ENCODE results near the gene PALLD.

Gene PALLD

DNA sequence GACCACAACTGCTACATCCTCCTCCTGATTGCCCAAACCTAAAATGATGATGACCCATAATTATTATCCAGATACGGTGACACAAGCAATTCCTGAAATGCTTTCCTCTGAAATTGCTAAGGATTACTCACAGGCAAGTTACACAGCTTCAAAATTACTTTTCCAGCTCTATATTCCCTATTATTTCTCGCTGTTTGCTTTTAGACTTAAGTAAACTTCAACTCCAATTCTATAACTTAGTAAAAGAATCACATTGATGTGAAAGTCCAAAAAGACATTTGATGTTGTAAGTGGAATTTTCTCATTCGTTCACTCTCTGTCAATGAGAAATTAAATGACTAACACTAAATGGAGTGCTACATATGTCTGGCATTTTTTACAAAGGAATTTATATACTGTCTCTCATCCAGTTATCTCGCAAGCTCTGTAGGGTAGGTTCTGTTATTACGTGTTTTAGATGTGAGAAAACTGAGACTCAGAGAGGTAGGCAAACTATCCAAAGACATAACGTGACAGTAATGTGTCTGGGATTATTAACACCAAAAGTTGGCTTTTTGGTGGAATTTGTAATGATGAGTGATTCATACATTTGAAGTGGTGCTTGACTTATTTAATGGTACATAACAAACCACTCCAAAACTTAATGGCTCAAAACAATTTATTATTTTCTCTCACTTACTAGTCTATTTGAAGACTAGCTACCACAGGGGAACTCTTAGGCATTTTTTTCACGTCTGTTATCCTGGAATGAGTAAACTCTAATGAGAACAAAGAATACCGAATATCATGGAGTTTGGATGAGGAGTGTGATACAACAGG, 31.5 kb downstream of the PALLD start:
- no peak for DNase-seq

DNA sequence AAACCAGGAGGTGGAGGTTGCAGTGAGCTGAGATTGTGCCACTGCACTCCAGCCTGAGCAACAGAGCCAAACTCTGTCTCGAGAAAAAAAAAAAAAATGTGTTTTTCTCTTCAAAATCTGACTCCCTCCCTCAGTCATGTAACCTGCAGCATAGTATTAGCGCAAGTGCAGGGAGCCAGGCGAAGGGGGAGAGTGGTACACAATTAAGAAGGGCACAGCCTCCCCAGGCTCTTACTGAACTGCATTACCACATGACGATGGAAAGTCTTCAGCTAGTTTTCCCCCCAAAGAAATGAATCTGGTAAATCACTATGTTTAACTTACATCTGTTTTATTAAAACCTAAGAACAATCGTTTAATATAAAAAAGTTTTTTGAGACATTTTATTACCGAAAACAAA, 32.4 kb downstream of the PALLD start:
- DNase-seq = no peak

DNA sequence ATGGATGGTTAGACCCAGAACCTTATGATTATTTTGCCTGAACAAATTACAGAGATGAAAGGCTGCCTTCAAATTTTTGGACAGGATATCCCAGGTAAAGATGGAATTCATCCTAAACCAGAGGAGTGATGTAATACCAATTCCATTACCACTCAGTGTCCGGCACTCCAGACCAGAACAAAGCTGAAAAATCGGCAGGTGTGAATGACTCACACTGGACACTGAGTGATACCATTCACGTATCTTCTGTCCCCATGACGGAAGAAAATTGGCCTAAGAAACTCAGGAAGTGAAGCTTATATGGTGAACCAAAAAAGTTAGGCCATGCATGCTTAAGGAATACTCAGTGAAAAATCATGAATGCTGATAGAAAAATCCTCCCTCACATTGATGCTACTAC, 34.5 kb downstream of the PALLD start:
- no peak for DNase-seq

DNA sequence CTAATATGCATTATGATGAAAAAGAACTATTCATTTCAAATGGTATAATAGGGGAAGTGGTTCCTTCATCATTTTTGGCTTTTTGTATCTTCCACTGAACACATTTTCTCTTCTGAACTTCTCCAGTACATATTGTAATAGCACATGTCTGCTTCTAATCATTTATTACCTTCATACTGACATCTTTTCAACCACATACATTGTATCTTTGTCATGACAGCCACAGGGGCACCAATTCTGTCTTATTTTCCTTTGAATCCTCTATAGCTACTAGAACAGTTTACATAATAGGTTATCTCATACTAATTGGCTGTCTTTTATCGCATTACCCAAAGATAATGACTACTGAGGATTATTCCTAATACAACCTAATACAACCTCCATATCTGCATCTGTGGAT, 37.7 kb downstream of the PALLD start:
- no peak for DNase-seq

DNA sequence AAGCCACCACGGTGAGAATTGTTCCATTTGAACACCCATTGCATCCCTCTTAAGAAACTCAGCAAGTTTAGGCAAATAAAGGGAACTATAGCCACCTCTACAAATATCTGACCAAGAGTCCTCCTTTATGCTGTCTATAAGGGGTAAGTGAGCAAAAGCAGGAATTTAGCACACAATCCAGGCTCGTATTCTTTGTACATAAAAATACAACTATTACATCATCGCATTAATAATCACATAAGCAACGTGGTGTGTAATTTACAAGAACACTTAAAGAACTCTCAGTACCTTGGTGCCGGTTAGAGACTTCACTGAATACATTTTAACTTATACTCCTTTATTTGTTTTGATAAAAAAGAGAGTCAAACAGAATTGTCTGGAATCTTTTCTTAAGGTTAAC, 38.8 kb downstream of the PALLD start:
- no peak for DNase-seq

DNA sequence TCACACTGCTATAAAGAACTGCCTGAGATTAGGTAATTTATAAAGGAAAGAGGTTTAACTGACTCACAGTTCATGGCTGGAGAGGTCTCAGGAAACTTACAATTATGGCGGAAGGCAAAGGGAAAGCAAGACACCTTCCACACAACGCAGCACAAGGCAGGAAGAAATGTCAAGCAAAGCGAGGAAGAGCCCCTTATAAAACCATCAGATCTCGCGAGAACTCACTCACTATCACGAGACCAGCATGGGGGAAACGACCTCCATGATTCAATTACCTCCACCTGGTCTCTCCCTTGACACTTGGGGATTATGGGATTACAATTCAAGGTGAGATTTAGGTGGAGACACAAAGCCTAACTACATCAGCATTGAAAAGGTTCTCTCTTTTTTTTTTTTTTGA, 39.6 kb downstream of the PALLD start:
- no peak for DNase-seq

DNA sequence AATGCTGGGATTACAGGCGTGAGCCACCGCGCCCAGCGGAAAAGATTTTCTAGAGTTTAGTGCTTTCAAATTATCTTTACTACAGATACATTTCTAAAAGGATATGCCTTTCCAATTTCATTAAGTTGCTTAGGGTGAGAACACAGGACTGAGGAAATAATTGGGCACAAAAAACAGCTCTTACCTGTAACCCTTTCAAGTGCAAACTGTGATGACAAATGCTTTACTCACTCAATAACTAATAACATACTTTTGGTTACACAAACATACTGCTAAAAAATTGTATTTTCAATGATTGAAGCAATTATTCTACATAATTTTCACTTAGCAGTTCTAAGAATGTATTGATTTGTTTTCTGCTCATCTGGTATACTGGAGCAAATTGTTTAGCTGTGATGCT, 40.2 kb downstream of the PALLD start:
- DNase-seq = no peak

DNA sequence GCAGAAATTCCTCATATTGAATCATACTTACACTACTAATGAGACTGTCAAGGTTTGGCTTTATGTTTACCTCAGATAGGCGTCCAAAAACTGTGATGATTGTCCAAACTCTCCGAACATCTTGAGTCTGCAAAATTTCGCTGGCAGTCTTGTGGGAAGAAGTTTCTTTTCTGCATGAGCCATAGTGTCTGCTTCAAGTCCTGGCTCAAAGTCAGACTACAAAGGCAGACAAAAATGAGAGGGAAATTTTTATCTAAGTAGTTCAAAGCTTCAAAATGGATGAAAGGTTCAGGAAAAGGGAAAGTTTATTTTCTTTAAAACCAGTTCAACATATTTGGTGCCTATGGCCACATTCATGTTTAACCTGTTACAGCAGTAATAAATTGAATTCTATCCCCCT, 40.7 kb downstream of the PALLD start:
- no peak for DNase-seq

DNA sequence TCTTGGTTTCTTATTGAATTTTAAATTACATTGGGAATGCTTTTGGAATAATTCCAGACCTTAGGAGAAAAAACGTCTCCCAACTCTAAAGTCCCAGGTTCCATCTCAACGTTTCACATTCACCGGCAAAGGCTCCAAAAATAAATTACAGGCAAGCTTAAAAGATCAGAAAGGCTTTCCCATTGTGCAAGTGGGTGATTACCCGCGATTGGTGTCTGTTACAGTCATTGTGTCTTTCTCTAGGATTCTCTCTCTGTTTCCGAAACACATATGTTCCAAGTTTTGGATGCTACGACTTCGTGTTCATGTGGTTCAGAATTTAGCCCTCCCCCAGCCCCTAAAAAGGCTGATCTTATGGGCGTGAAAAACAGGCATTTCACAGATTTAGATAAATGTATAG, 41.8 kb downstream of the PALLD start:
- no peak for DNase-seq

DNA sequence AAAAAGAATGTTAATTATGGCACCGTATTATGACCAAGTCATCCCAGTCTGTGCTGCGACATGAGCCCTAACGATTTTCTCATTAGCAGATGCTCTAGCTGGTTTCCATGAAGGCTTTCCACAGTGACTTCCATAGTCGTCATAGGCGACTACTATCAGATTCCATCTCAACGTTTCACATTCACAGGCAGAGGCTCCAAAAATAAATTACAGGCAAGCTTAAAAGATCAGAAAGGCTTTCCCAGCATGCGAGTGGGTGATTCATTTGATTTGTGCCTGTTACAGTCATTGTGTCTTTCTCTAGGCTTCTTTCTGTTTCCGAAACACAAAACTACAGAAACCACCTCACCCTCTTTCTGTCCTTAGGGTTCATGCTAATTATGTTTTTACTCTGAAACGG, 43.2 kb downstream of the PALLD start:
- DNase-seq = no peak

DNA sequence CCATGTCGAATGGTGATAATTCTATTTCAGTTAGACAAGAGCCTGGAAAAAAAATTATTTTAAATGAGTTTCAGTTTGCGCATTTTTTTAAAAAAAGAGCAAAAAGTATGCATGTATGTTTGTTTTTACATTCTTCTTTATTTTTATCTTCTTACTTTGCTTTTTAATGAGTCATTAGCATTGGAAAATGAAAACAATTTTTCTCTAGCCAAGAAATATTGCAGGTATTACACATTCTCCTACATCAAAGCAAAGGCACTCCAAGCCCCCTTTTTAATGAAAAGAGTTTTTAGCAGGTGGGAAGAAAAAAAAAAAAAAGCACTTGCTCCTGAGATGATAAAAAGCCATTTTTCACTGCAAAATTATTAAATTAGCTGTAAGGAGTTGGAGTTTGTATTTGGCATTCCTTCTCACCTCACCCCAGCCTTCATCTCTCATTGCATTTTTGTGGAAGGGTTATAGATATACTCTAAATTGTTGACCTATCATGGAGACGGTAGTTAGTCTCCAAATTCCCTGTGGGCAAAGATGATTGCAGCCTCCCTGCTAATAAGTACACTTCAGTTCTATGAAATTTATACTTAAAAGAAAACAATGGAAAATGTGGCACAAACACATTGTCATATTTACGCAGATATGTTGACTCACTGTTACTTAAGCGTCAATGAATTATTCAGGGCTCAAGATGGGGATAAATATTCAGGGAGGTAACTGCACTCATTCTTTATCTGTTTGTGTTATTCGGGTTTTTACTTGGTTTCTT, 43.8 kb downstream of the PALLD start:
- no peak for DNase-seq

DNA sequence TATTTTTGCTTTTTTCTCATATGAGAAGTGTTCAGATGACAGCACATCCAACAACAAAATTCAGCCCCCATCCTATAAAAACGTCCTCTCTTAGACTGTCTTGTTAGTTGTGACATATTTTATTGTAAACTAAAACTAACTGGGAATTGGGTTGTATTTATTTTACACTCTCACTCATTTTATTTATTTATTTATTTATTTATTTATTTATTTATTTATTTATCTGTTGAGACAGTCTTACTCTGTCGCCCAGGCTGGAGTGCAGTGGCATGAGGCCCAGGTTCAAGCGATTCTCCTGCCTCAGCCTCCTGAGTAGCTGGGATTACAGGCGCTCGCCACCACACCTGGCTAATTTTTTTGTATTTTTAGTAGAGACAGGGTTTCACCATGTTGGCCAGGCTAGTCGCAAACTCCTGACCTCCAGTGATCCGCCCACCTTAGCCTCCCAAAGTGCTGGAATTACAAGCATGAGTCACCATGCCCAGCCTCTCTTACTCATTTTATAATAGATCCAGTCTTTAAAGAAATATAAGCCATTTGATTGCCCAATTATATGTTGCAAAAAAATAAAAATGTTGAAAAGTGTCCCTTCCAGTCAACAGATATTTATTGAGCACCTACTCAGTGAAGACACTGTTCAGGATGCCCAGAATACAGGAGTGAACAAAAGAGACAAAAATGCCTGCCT, 44.6 kb downstream of the PALLD start:
- no peak for DNase-seq

DNA sequence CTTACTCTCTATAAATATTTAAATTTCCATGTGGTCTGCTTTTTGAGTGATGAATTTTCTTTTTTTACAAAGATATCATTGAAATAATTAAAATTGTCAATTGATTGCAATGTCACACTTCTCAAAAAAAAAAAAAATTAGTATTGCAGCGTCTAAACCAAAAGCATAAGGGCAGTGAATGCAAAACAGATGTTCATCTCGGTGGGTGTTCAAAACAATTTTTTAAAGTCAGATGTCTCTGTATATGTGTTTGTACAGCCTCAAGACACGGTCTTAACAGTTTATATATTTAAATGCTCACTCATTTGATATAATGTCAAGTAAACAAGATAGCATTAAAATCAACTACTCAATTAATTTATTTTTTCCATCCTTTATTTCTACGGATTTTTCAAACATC, 52.3 kb downstream of the PALLD start:
- no peak for DNase-seq

DNA sequence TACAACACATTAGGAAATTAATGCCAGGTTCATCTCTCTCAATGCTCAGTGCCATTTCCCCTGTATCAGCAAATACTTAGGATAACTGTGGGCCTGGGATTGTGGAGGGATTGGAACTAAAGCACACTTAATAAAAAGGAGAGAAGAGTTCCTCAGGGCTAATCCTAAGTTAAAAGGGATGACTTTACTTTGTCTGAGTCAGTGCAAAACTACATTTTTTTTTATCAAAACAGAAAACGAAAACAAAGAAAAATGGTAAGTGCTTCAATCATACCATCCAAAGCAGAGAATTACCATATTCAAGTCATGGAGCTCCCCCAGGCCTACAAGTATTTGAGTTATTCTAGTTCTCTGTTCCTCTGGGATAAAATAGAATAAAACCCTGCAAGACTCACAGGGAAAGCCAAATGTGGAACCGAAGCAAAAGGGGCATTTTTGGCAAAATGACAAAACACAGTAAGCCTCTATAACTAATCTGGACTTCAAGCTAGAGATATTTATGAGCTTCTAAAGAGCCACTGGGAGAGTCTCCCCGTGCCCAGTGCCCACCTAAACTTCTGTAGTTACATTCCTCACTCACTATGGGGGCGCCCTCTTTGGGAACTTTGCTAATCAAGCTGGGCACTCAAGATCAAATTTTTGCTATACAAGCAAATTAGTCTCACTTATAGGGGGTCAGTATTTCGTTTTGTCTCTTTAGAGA, 53.4 kb downstream of the PALLD start:
- DNase-seq = no peak

DNA sequence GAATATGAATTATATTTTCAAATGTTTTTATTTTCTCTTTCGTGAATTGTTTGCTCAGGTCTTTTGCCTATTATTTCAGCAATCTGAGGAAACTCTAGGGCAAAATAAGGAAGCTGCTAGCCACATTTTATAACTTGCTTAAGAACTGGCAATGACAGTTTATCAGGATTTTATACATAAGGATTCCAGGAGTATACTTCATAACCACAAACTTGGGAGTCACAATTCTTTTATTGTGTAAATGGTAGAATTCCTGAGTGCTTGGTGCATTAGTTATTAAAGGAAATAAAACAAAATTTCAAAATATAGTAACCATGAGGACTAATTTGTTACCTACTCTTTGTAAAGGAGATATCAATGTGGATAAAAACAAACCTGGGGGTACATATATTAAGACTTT, 54.4 kb downstream of the PALLD start:
- DNase-seq = no peak

DNA sequence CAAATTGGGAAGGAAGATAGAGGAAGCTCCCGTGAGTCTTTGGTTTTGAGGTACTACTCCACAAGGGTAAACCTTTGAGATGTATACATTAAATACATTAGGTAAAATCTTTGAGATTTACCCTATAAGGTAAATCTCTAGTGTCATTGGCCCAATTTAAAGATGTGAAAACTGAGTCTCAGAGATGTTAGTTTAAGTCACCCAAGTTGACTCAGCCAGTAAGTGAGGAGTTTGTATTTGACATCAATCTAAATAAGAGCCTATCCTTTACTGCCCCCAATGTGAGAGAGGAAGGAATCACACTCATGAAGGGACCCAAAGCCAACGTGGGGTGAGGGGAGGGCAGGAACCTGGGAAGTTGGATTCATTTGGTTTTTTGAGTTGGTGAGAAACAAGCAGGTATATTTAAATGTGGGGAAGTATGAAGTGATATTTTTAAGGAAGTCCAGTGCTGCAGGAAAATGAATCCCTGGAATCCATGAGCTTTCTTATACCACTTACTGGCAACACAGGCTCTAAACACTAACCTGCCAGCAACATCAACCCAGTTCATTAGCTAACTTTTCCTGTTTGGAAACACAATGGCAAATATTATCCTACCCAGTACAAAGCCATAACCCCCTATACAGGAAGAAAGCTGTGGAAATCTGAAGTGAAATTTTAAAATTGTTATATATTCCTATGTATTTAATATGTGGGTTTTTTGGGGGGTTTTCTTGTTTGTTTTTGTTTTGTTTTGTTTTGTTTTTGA, 55.3 kb downstream of the PALLD start:
- DNase-seq = no peak

DNA sequence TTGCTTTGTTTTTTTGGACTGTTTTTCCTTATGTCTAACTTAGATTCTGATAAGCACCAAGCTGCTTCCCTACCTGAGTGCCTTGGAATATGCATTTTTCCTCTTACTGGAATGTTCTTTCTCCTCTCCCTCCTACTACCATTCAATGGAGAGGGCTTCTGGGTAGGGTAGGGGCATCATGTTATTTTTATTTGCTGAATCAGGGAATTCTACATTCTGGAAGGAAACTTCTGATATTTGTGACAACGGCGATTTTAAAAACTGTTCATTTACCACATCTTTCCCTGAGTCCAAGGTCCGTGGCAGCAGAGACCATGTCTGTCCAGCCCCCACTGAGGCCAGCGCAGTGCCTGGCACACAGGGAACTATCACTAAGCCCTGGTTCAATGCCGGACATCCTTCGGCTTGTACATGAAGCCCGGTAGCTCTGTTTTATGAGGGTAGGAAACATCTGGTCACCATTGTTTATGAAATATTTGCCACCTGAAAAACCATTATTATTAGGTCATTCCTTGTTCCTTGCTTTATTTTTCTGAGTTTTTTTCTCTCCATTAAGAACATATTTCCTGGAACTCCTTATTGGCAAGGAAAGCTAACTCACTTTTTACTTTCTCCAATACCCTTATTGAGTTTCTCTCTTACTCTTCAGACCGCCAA, 57.0 kb downstream of the PALLD start:
- no peak for DNase-seq

DNA sequence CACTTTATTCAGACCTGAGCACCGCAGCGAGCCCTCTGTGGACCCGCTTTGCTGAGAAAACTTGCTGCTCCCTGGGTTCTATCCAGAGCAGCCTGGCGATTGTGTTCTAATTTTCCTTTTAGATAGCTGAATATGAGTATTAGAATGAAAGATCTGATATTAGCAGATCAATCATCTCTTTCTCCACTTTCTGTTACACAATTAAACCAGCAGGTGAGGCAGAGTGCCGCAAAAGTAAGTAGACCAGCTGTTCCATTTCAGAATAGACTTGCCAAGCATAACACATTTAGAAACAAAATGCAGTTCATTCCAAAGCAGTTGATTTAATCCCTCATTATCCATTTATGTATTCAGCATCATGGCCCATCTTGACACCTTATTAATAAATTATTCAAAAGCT, 58.6 kb downstream of the PALLD start:
- DNase-seq = no peak

DNA sequence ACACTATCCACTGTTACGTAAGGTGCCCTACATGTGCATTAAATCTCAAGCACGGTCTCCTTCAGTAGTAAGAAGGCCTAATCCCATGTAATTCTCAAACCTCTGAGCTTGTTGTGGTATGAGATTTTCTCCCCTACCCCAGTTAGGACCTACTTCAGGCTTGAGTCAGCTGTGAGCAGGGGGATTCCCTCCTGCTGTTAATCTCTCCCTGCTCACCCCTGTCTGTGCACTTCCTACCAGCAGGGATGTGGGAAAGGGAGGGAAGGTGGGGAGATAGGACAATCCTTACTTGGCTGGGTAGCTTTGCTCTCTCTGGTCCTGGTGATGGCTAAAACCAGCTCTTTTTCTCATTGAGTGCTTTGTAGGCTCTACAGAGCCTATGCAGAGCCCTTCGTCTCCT, 60.8 kb downstream of the PALLD start:
- no peak for DNase-seq

DNA sequence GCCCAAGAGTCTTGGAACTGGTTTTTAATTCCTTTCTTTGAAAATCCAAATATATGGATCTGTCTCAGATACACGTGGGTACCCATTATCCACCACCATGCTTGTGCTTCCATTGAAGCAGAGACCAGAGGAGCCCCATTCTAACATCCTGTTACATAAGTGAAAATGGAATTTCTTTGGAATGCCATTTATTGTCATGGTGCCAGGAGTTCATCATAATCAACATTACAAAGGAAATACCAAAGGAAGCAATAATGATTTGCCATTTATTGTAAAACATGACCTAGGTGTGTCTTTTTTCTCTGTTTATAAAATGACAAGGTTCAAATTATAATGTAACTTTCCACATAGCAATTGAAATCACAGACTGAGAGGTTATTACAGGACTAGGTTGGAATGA, 61.7 kb downstream of the PALLD start:
- no peak for DNase-seq

DNA sequence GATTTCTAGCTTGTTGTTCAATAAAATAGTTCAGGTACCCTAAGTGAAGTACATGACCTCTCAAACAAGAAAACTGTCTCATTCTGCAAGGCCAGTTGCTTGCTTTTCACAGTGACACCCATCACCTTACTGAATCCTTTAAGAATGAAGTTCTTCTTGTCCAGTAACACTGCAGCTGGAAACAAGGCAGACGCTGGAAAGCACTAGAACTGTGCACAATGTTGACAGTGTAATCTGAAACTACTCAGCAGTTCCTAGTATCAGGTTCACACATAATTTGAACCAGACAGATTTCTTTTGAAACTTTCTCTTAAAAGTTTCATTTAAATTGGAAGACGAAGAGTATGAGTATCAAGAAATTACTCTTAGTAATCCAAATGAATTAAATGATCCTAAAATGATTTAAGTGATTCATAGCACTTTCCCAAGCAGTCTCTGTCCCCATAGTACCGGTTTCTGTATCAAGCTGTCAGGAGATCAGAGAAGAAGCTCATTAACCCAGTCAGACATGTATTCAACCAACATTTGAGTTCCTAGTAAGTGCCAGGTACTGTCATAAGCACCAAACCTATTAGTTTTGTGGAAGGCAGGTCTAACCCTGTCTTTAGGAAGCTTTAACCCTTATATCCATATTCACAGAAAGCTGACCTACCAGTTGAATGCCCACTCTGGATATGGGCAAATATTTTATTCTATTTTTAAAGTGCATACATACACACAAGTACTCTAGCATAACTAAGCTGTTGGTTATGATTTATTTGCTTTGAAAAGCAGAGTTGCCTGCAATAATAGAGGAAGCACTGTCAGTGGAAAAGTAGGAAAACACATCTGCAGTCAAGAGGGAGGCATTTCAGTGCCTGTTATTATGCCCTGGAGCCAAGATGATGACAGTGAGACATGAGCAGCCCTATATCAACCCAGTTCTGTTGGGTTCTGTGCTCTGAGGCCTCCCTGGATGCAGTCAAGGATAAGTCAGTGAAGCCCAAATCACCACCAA, 63.6 kb downstream of the PALLD start:
- DNase-seq = no peak
